SH-SY5Y (cell line): ENCODE data around the gene BRD7.

ENCODE experiments used
- GATA2 ChIP-seq: IDR thresholded peaks from 2 replicates; pipeline ENCODE4 v1.6.1; 2011; ENCODE audit warnings: mild to moderate bottlenecking, low read depth, low read length
- GATA3 ChIP-seq: IDR thresholded peaks from 2 replicates; pipeline ENCODE4 v1.6.1; 2011; ENCODE audit warnings: low read depth, mild to moderate bottlenecking, low read length, moderate library complexity

- TF ChIP-seq GATA2, result no peak
- no peak for TF ChIP-seq GATA3
Measured at GRCh38 chr16:50398336-50398735, 29.5 kb upstream of the BRD7 start.
